ENCODE data around the gene ANKDD1A.

The ANKDD1A gene

DNA sequence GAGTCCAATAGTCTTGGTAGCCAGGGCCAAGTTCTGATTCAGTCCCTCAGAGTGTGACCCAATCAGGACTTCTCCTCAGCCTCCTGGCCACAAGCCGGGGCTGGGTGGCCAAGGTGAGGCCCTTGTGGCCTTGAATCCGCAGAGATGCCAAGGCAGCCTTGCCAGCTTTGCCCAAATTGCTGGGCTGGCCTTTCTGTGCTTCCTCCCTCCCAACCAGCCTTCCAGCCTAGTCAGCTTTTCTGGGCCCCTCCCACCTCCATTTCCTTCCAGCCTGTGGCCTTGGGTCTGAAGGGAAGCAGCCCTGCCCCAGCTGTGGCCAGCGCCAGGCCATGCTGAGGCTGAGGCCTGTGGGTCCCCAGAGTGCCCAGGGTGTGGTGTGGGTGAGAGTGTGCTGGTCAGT is 34.3 kb upstream of the ANKDD1A start:
- no peak overlapping the region for H3K27ac ChIP-seq (ENCODE audit: extremely low read depth, low read depth, low read length)
- H3K4me3 ChIP-seq (ENCODE audit: low read depth, low read length): no peak overlapping the region
- H3K4me1 ChIP-seq (ENCODE audit: control insufficient read depth, insufficient read depth, low read length): no peaks in the 10 kb centered on the region
- H3K9me3 ChIP-seq (ENCODE audit: control insufficient read depth, insufficient read depth, low read depth, low read length): no peaks in the 10 kb centered on the region
- CTCF ChIA-PET: no interaction called here
- no peaks in the 10 kb centered on the region for H3K36me3 ChIP-seq (ENCODE audit: control insufficient read depth in 2 of 2, insufficient read depth in 1 of 2, low read length in 2 of 2)
- TF ChIP-seq, protein P1, sequence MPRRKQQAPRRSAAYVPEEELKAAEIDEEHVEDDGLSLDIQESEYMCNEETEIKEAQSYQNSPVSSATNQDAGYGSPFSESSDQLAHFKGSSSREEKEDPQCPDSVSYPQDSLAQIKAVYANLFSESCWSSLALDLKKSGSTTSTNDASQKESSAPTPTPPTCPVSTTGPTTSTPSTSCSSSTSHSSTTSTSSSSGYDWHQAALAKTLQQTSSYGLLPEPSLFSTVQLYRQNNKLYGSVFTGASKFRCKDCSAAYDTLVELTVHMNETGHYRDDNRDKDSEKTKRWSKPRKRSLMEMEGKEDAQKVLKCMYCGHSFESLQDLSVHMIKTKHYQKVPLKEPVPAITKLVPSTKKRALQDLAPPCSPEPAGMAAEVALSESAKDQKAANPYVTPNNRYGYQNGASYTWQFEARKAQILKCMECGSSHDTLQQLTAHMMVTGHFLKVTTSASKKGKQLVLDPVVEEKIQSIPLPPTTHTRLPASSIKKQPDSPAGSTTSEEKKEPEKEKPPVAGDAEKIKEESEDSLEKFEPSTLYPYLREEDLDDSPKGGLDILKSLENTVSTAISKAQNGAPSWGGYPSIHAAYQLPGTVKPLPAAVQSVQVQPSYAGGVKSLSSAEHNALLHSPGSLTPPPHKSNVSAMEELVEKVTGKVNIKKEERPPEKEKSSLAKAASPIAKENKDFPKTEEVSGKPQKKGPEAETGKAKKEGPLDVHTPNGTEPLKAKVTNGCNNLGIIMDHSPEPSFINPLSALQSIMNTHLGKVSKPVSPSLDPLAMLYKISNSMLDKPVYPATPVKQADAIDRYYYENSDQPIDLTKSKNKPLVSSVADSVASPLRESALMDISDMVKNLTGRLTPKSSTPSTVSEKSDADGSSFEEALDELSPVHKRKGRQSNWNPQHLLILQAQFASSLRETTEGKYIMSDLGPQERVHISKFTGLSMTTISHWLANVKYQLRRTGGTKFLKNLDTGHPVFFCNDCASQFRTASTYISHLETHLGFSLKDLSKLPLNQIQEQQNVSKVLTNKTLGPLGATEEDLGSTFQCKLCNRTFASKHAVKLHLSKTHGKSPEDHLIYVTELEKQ (tag by site-specific recombination; IDR thresholded peaks at IDR 0.05; ENCODE audit: borderline replicate concordance): no peak
- TF ChIP-seq OVOL3 (tag by site-specific recombination; IDR thresholded peaks at IDR 0.05): no peak
- no peak for TF ChIP-seq ZNF600 (tag by site-specific recombination; IDR thresholded peaks at IDR 0.05)
- TF ChIP-seq, protein P2, sequence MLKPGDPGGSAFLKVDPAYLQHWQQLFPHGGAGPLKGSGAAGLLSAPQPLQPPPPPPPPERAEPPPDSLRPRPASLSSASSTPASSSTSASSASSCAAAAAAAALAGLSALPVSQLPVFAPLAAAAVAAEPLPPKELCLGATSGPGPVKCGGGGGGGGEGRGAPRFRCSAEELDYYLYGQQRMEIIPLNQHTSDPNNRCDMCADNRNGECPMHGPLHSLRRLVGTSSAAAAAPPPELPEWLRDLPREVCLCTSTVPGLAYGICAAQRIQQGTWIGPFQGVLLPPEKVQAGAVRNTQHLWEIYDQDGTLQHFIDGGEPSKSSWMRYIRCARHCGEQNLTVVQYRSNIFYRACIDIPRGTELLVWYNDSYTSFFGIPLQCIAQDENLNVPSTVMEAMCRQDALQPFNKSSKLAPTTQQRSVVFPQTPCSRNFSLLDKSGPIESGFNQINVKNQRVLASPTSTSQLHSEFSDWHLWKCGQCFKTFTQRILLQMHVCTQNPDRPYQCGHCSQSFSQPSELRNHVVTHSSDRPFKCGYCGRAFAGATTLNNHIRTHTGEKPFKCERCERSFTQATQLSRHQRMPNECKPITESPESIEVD (tag by site-specific recombination; IDR thresholded peaks at IDR 0.05): no peak
- TF ChIP-seq ZNF670 (tag by site-specific recombination; IDR thresholded peaks at IDR 0.05; ENCODE audit: low read depth): no peak
- TF ChIP-seq ZNF510 (tag by site-specific recombination; IDR thresholded peaks at IDR 0.05; ENCODE audit: insufficient replicate concordance): no peak
- TF ChIP-seq KLF9 (tag by site-specific recombination; IDR thresholded peaks at IDR 0.05; ENCODE audit: low read depth): no peak
- TF ChIP-seq SCRT1 (tag by site-specific recombination; IDR thresholded peaks at IDR 0.05; ENCODE audit: borderline replicate concordance): no peak
- TF ChIP-seq ZNF175 (tag by site-specific recombination; IDR thresholded peaks at IDR 0.05): no peak
- no peak for TF ChIP-seq ZNF571 (tag by site-specific recombination; IDR thresholded peaks at IDR 0.05)
- TF ChIP-seq, protein P3, sequence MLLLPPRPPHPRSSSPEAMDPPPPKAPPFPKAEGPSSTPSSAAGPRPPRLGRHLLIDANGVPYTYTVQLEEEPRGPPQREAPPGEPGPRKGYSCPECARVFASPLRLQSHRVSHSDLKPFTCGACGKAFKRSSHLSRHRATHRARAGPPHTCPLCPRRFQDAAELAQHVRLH (tag by site-specific recombination; IDR thresholded peaks at IDR 0.05): no peak
- no peak for TF ChIP-seq GLI4 (tag by site-specific recombination; IDR thresholded peaks at IDR 0.05)
- TF ChIP-seq ZNF501 (tag by site-specific recombination; IDR thresholded peaks at IDR 0.05): no peak
- no peak for TF ChIP-seq ZSCAN23 (tag by site-specific recombination; IDR thresholded peaks at IDR 0.05)
- TF ChIP-seq ZBTB7A (tag by site-specific recombination; IDR thresholded peaks at IDR 0.05; ENCODE audit: low read depth): no peak
- no peak for TF ChIP-seq SP7 (tag by site-specific recombination; IDR thresholded peaks at IDR 0.05)
- TF ChIP-seq GLI2 (tag by site-specific recombination; IDR thresholded peaks at IDR 0.05; ENCODE audit: borderline replicate concordance, low read depth): no peak
- TF ChIP-seq, protein P4, sequence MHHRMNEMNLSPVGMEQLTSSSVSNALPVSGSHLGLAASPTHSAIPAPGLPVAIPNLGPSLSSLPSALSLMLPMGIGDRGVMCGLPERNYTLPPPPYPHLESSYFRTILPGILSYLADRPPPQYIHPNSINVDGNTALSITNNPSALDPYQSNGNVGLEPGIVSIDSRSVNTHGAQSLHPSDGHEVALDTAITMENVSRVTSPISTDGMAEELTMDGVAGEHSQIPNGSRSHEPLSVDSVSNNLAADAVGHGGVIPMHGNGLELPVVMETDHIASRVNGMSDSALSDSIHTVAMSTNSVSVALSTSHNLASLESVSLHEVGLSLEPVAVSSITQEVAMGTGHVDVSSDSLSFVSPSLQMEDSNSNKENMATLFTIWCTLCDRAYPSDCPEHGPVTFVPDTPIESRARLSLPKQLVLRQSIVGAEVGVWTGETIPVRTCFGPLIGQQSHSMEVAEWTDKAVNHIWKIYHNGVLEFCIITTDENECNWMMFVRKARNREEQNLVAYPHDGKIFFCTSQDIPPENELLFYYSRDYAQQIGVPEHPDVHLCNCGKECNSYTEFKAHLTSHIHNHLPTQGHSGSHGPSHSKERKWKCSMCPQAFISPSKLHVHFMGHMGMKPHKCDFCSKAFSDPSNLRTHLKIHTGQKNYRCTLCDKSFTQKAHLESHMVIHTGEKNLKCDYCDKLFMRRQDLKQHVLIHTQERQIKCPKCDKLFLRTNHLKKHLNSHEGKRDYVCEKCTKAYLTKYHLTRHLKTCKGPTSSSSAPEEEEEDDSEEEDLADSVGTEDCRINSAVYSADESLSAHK (tag by site-specific recombination; IDR thresholded peaks at IDR 0.05): no peak
- no peak for TF ChIP-seq ZNF10 (tag by site-specific recombination; IDR thresholded peaks at IDR 0.05)
- POLR2A ChIA-PET: no interaction called here

DNA sequence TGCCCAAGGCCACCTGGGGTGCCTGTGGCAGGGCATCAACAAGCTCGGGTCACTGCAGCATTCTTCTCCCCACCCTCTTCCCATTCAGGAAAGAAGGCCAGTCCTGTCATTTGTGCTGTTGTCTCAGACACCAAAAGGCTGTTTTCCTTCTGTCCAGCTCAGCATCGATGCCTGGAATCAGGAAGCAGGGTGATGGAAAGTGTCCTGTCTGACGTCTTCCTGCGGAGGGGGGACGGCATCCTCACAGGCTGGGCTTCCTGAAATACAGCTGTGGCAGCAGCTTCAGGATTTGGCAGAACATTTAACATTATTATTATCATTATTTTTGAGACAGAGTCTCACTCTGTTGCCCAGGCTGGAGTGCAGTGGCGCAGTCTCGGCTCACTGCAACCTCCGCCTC is 33.0 kb upstream of the ANKDD1A start:
- no peaks in the 10 kb centered on the region for H3K9me3 ChIP-seq (ENCODE audit: control insufficient read depth, insufficient read depth, low read depth, low read length)
- no peak overlapping the region for H3K27ac ChIP-seq (ENCODE audit: extremely low read depth, low read depth, low read length)
- H3K4me3 ChIP-seq (ENCODE audit: low read depth, low read length): no peak overlapping the region
- no peaks in the 10 kb centered on the region for H3K36me3 ChIP-seq (ENCODE audit: control insufficient read depth in 2 of 2, insufficient read depth in 1 of 2, low read length in 2 of 2)
- H3K4me1 ChIP-seq (ENCODE audit: control insufficient read depth, insufficient read depth, low read length): no peaks in the 10 kb centered on the region
- ChIA-PET POLR2A (no interaction called here), CTCF (no interaction called here)
- TF ChIP-seq BCL11B (tag by site-specific recombination; IDR thresholded peaks at IDR 0.05; ENCODE audit: low read depth): no peak
- TF ChIP-seq ZNF654 (tag by site-specific recombination; IDR thresholded peaks at IDR 0.05; ENCODE audit: low read depth): no peak
- no peak for TF ChIP-seq ZNF629 (tag by site-specific recombination; IDR thresholded peaks at IDR 0.05)
- TF ChIP-seq ZFP69B (tag by site-specific recombination; IDR thresholded peaks at IDR 0.05): no peak
- no peak for TF ChIP-seq ZNF248 (tag by site-specific recombination; IDR thresholded peaks at IDR 0.05)
- no peak for TF ChIP-seq ZNF211 (tag by site-specific recombination; IDR thresholded peaks at IDR 0.05; ENCODE audit: low read depth)
- TF ChIP-seq ZNF571 (tag by site-specific recombination; IDR thresholded peaks at IDR 0.05): no peak
- no peak for TF ChIP-seq EGR2 (tag by site-specific recombination; IDR thresholded peaks at IDR 0.05; ENCODE audit: low read depth)
- TF ChIP-seq, protein P5, sequence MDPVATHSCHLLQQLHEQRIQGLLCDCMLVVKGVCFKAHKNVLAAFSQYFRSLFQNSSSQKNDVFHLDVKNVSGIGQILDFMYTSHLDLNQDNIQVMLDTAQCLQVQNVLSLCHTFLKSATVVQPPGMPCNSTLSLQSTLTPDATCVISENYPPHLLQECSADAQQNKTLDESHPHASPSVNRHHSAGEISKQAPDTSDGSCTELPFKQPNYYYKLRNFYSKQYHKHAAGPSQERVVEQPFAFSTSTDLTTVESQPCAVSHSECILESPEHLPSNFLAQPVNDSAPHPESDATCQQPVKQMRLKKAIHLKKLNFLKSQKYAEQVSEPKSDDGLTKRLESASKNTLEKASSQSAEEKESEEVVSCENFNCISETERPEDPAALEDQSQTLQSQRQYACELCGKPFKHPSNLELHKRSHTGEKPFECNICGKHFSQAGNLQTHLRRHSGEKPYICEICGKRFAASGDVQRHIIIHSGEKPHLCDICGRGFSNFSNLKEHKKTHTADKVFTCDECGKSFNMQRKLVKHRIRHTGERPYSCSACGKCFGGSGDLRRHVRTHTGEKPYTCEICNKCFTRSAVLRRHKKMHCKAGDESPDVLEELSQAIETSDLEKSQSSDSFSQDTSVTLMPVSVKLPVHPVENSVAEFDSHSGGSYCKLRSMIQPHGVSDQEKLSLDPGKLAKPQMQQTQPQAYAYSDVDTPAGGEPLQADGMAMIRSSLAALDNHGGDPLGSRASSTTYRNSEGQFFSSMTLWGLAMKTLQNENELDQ (tag by site-specific recombination; IDR thresholded peaks at IDR 0.05; ENCODE audit: low read depth): no peak
- no peak for TF ChIP-seq YY2 (tag by site-specific recombination; IDR thresholded peaks at IDR 0.05)

Data from HEK293 (cell line).